ENCODE measurements around the gene MT1M. TPM values are rescaled to one million over a fixed set of nuclear protein-coding genes. Genes with fewer than 3 reads are reported as not detected.
"Not testable (repeated sequence)": the region's sequence is repeated elsewhere in the genome, so short reads cannot be mapped to it uniquely, and the experiment has no call there.

Gene MT1M
- total RNA-seq, 1 experiment from 2014 or later, result 1.8 TPM

DNA sequence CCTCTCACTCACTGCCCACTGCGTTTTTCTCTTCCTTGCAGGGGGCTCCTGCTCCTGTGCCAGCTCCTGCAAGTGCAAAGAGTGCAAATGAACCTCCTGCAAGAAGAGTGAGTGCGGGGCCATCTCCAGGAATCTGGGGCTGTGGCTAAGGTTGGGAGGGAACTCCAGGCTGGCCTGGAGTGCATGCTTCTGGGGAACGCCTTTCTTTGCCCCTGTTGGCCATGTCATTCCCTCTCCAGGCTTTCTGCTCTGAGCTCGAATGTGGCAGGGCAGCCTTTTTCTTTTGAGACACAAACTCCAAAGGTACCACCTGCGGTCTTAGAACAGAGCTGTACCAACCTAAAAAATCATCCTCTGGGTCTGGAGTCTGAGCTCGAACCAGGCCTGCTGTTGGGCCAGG, 14.3 kb upstream of the MT1M start:
- ATAC-seq, result no peak
- ChIA-PET CTCF (interaction anchor here (0.6 kb wide), 1 partner anchor 349 kb away, joined by 5 read pairs; no protein-coding TSS in a partner anchor), POLR2A (interaction anchor here (1.1 kb wide), 1 partner anchor 12 kb away, joined by 3 read pairs; no protein-coding TSS in a partner anchor)
- H3K9me3 ChIP-seq (ENCODE audit: control insufficient read depth, insufficient read depth, low read depth, low read length), result no peaks in the 10 kb centered on the region
- in situ Hi-C loops (cut with HindIII; ENCODE audit: low pct_unique_long_range_greater_than_20kb, low sequenced_read_pairs) (no loop called here), intact Hi-C loops (cut with micrococcal nuclease; ENCODE audit: unreplicated experiment) (no loop called here)
- H3K4me3 ChIP-seq (ENCODE audit: low read depth in 2 of 2, low read length in 2 of 2), result peak overlapping the region; percentile 51 to 76
- TSS peak; percentile 95 for BruUV-seq (replicated peaks)
- peaks cover 37% of the 10 kb centered on the region for H3K4me1 ChIP-seq (ENCODE audit: control insufficient read depth, insufficient read depth, low read length)
- no peaks in the 10 kb centered on the region for H3K27me3 ChIP-seq (ENCODE audit: control insufficient read depth, insufficient read depth, low read length)
- H3K36me3 ChIP-seq (ENCODE audit: control insufficient read depth, insufficient read depth, low read length), result no peaks in the 10 kb centered on the region
- no peak for DNase-seq (ENCODE audit: low read depth, low spot score)
- peak overlapping the region; percentile 93 for H3K27ac ChIP-seq (ENCODE audit: low read length)
- TF ChIP-seq, protein P1, sequence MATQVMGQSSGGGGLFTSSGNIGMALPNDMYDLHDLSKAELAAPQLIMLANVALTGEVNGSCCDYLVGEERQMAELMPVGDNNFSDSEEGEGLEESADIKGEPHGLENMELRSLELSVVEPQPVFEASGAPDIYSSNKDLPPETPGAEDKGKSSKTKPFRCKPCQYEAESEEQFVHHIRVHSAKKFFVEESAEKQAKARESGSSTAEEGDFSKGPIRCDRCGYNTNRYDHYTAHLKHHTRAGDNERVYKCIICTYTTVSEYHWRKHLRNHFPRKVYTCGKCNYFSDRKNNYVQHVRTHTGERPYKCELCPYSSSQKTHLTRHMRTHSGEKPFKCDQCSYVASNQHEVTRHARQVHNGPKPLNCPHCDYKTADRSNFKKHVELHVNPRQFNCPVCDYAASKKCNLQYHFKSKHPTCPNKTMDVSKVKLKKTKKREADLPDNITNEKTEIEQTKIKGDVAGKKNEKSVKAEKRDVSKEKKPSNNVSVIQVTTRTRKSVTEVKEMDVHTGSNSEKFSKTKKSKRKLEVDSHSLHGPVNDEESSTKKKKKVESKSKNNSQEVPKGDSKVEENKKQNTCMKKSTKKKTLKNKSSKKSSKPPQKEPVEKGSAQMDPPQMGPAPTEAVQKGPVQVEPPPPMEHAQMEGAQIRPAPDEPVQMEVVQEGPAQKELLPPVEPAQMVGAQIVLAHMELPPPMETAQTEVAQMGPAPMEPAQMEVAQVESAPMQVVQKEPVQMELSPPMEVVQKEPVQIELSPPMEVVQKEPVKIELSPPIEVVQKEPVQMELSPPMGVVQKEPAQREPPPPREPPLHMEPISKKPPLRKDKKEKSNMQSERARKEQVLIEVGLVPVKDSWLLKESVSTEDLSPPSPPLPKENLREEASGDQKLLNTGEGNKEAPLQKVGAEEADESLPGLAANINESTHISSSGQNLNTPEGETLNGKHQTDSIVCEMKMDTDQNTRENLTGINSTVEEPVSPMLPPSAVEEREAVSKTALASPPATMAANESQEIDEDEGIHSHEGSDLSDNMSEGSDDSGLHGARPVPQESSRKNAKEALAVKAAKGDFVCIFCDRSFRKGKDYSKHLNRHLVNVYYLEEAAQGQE (IDR thresholded peaks at IDR 0.05; ENCODE audit: insufficient read depth in 1 of 2, low read depth in 2 of 2, low read length in 1 of 2), result no peak
- TF ChIP-seq TCF7L2 (IDR thresholded peaks at IDR 0.05; ENCODE audit: low read depth, low read length) (no peak), SIN3A (IDR thresholded peaks at IDR 0.05; ENCODE audit: borderline replicate concordance, insufficient read depth, low read depth, low read length) (no peak), POLR2AphosphoS5 (IDR thresholded peaks at IDR 0.05; ENCODE audit: low read depth, low read length) (no peak)
- TF ChIP-seq, protein P2, sequence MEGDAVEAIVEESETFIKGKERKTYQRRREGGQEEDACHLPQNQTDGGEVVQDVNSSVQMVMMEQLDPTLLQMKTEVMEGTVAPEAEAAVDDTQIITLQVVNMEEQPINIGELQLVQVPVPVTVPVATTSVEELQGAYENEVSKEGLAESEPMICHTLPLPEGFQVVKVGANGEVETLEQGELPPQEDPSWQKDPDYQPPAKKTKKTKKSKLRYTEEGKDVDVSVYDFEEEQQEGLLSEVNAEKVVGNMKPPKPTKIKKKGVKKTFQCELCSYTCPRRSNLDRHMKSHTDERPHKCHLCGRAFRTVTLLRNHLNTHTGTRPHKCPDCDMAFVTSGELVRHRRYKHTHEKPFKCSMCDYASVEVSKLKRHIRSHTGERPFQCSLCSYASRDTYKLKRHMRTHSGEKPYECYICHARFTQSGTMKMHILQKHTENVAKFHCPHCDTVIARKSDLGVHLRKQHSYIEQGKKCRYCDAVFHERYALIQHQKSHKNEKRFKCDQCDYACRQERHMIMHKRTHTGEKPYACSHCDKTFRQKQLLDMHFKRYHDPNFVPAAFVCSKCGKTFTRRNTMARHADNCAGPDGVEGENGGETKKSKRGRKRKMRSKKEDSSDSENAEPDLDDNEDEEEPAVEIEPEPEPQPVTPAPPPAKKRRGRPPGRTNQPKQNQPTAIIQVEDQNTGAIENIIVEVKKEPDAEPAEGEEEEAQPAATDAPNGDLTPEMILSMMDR (IDR thresholded peaks at IDR 0.05), result no peak

DNA sequence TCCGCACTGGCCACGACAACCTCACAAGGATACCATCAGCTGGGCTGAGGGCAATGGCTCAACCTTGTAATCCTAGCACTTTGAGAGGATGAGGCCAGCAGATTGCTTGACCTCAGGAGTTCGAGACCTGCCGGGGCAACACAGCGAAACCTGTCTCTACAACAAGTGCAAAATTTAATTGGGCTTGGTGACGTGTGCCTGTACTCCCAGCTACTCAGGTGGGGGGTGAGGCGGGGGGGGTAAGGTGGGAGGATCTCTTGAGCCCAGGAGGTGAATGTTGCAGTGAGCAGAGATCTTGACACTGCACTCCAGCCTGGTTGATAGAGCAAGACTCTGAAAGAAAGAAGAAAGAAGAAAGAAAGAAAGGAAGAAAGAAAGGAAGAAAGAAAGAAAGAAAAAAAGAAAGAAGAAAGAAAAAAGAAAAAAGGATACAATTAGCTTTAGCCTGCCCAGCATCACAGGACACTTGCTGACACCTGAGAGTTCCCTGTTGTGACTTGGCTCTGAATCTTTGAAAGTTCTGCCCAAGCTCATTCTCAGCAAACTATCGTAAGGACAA, 12.0 kb upstream of the MT1M start:
- intact Hi-C loops (cut with micrococcal nuclease; ENCODE audit: unreplicated experiment), result no loop called here
- no peak for ATAC-seq
- no TSS peak for BruUV-seq (replicated peaks)
- DNase-seq (ENCODE audit: low read depth, low spot score), result no peak
- H3K27me3 ChIP-seq (ENCODE audit: control insufficient read depth, insufficient read depth, low read length), result no peaks in the 10 kb centered on the region
- ChIA-PET POLR2A (interaction anchor here (1.0 kb wide), 1 partner anchor 12 kb away, joined by 4 read pairs; the partner anchor contains the start of gene MT2A), CTCF (no interaction called here)
- H3K36me3 ChIP-seq (ENCODE audit: control insufficient read depth, insufficient read depth, low read length), result no peaks in the 10 kb centered on the region
- in situ Hi-C loops (cut with HindIII; ENCODE audit: low pct_unique_long_range_greater_than_20kb, low sequenced_read_pairs), result no loop called here
- H3K27ac ChIP-seq (ENCODE audit: low read length), result no peak overlapping the region
- no peaks in the 10 kb centered on the region for H3K9me3 ChIP-seq (ENCODE audit: control insufficient read depth, insufficient read depth, low read depth, low read length)
- peaks cover 20% of the 10 kb centered on the region for H3K4me1 ChIP-seq (ENCODE audit: control insufficient read depth, insufficient read depth, low read length)
- no peak overlapping the region for H3K4me3 ChIP-seq (ENCODE audit: low read depth in 2 of 2, low read length in 2 of 2)
- no peak for TF ChIP-seq SIN3A (IDR thresholded peaks at IDR 0.05; ENCODE audit: borderline replicate concordance, insufficient read depth, low read depth, low read length)

DNA sequence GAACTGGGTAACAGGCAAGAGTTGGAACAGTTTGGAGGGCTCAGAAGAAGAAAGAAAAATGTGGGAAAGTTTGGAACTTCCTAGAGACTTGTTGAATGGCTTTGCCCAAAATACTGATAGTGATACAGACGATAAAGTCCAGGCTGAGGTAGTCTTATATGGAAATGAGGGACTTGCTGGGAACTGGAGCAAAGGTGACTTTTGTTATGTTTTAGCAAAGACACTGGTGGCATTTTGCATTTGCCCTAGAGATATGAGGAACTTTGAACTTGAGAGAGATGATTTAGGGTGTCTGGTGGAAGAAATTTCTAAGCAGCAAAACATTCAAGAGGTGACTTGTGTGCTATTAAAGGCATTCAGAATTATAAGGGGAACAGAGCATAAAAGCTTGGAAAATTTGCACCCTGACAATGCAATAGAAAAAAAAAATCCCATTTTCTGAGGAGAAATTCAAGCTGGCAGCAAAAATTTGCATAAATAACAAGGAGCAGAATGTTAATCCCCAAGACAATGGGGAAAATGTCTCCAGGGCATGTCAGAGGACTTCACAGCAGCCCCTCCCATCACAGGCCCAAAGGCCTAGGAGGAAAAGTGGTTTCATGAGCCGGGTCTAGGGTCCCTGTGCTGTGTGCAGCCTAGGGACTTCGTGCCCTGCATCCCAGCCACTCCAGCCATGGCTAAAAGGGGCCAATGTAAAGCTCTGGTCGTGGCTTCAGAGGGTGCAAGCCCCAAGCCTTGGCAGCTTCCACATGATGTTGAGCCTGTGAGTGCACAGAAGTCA, 10.6 kb upstream of the MT1M start:
- POLR2A ChIA-PET; BruUV-seq (replicated peaks); H3K27me3 ChIP-seq (ENCODE audit: control insufficient read depth, insufficient read depth, low read length); in situ Hi-C loops (cut with HindIII; ENCODE audit: low pct_unique_long_range_greater_than_20kb, low sequenced_read_pairs); H3K9me3 ChIP-seq (ENCODE audit: control insufficient read depth, insufficient read depth, low read depth, low read length); H3K36me3 ChIP-seq (ENCODE audit: control insufficient read depth, insufficient read depth, low read length); intact Hi-C loops (cut with micrococcal nuclease; ENCODE audit: unreplicated experiment); ATAC-seq; H3K4me3 ChIP-seq (ENCODE audit: low read depth in 2 of 2, low read length in 2 of 2); DNase-seq (ENCODE audit: low read depth, low spot score); CTCF ChIA-PET: not testable (repeated sequence)
- peak overlapping the region; percentile 68 for H3K27ac ChIP-seq (ENCODE audit: low read length)
- peaks cover 12% of the 10 kb centered on the region for H3K4me1 ChIP-seq (ENCODE audit: control insufficient read depth, insufficient read depth, low read length)

DNA sequence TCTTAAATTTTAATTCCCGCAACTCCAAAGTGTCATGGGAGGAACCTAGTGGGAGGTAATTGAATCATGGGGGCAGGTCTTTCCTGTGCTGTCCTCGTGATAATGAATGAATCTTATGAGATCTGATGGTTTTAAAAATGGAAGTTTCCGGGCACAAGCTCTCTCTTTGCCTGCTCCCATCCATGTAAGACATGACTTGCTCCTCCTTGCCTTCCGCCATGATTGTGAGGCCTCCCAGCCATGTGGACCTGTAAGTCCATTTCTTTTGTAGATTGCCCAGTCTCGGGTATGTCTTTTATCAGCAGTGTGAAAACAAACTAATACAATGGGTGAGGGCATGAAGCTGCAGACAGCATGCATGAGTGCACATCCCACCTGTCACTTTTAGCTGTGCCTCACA, 9.3 kb upstream of the MT1M start:
- peaks cover 12% of the 10 kb centered on the region for H3K4me1 ChIP-seq (ENCODE audit: control insufficient read depth, insufficient read depth, low read length)
- H3K36me3 ChIP-seq (ENCODE audit: control insufficient read depth, insufficient read depth, low read length); BruUV-seq (replicated peaks); ATAC-seq; DNase-seq (ENCODE audit: low read depth, low spot score); CTCF ChIA-PET; intact Hi-C loops (cut with micrococcal nuclease; ENCODE audit: unreplicated experiment); H3K27me3 ChIP-seq (ENCODE audit: control insufficient read depth, insufficient read depth, low read length); POLR2A ChIA-PET; H3K4me3 ChIP-seq (ENCODE audit: low read depth in 2 of 2, low read length in 2 of 2); H3K9me3 ChIP-seq (ENCODE audit: control insufficient read depth, insufficient read depth, low read depth, low read length); in situ Hi-C loops (cut with HindIII; ENCODE audit: low pct_unique_long_range_greater_than_20kb, low sequenced_read_pairs): not testable (repeated sequence)
- H3K27ac ChIP-seq (ENCODE audit: low read length), result 0 out of 2 replicates have a peak overlapping the region, but pooled peaks have one; percentile 23

Data from Panc1 (cell line).